Measurements from ENCODE around the gene THBS4.

THBS4 gene

GRCh38 chr5:80076131-80077050 is 41.2 kb downstream of the THBS4 start:
- no peak overlapping the region for H3K4me3 ChIP-seq (ENCODE audit: low read depth, low read length)
- TF ChIP-seq CTCF (IDR thresholded peaks at IDR 0.05; ENCODE audit: low read depth, low read length) = no peak

GRCh38 chr5:80077051-80077714 is 42.0 kb downstream of the THBS4 start:
- no peak for TF ChIP-seq CTCF (IDR thresholded peaks at IDR 0.05; ENCODE audit: low read depth, low read length)
- no peak overlapping the region for H3K4me3 ChIP-seq (ENCODE audit: low read depth, low read length)

GRCh38 chr5:80078921-80079320 is 43.8 kb downstream of the THBS4 start:
- TF ChIP-seq CTCF (IDR thresholded peaks at IDR 0.05; ENCODE audit: low read depth, low read length) = no peak
- no peak overlapping the region for H3K4me3 ChIP-seq (ENCODE audit: low read depth, low read length)

DNA sequence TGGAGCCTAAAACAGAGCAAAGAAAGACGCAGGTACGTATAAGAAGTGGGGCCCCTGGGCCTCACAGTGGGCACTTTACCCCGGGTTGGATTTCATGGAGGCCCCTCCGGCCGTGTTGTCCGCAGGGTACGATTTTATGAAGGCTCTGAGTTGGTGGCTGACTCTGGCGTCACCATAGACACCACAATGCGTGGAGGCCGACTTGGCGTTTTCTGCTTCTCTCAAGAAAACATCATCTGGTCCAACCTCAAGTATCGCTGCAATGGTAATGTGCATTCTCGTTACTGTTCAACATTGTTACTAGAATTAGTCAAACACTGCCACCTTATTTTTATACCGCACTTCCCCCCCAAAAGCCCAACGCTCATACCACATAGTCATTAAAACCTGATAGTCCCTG is 47.1 kb downstream of the THBS4 start:
- H3K4me3 ChIP-seq (ENCODE audit: low read depth, low read length) = no peak overlapping the region
- no peak for TF ChIP-seq CTCF (IDR thresholded peaks at IDR 0.05; ENCODE audit: low read depth, low read length)

DNA sequence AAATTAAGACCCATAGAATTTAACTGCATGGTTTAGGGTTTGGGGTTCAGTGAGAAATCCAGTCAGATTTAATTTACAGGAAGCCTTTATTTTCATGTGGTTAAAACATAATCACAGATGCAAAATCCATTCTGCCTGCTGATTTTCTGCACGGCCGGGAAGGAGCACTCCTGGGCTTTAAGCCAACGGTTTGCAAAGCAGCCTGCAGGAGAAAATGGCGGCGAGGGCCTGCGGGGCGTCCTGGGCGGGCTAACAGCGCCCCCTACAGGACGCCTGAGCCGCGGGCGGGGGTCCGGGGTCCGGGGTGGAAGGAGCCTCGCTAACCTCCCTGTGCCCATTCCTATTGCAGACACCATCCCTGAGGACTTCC is 47.6 kb downstream of the THBS4 start:
- H3K4me3 ChIP-seq (ENCODE audit: low read depth, low read length) = no peak overlapping the region
- peak; percentile 75 for TF ChIP-seq CTCF (IDR thresholded peaks at IDR 0.05; ENCODE audit: low read depth, low read length)

DNA sequence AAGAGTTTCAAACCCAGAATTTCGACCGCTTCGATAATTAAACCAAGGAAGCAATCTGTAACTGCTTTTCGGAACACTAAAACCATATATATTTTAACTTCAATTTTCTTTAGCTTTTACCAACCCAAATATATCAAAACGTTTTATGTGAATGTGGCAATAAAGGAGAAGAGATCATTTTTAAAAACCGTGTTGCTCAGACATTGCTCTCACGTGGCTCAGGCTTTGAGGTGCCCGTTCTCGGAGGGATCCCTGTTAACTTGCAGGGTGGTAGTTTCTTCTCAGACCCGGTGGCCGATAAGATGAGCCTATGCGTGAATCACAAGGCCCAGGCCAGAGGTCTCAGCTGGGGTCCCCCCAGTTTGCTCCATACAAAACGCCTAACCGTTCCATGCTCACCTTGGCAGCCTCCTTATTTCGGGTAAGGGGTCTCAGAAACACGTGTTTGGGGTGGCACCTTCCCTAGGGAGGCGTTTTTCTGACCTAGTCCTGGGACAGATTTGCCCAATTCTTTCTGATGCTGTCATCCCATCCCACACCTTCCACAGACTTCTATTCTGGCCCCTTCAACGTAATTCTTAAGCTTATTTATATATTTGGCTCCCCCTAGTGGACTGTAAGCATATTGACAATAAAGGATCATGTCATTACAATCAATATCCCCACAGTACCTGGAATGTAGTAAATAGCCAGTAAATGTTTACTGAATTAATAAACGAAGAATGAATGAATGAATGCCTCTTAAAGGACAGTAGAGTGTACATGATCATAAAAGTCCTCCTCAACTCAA is 48.1 kb downstream of the THBS4 start:
- peak; percentile 43; the same call in 1 of the 2 replicates for TF ChIP-seq CTCF (IDR thresholded peaks at IDR 0.05; ENCODE audit: low read depth, low read length)
- no peak overlapping the region for H3K4me3 ChIP-seq (ENCODE audit: low read depth, low read length)

All from WI38 (cell line).